Glomerular visceral epithelial cell (primary cell): ENCODE results near the gene MDM4.
A peak's percentile ranks its signal among the peaks of the same experiment; 100 is the strongest.

Source experiments
- DNase-seq: peaks from one replicate; pipeline ENCODE4 v3.0.0-alpha.2; 2016; ENCODE audit errors: extremely low spot score

The MDM4 gene

DNA sequence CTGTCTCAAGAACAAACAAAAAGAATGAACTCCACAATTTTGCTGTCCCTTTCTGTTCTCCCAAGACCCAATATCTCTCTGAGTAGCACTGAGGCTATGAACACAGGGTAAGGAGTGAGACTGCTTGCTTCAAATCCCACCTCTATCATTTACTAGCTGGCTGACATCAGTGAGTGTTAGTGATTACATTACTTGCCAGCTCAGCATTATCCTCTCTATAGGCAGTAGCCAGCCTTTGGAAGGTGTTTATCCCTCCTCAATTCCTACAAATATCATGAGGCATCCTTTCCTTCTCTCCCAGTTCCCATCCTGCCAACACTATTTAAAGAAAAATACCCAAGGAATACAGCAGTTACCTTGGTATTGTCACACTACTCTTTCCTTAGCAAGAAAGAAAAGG is 24.6 kb upstream of the MDM4 start:
- no peak for DNase-seq

DNA sequence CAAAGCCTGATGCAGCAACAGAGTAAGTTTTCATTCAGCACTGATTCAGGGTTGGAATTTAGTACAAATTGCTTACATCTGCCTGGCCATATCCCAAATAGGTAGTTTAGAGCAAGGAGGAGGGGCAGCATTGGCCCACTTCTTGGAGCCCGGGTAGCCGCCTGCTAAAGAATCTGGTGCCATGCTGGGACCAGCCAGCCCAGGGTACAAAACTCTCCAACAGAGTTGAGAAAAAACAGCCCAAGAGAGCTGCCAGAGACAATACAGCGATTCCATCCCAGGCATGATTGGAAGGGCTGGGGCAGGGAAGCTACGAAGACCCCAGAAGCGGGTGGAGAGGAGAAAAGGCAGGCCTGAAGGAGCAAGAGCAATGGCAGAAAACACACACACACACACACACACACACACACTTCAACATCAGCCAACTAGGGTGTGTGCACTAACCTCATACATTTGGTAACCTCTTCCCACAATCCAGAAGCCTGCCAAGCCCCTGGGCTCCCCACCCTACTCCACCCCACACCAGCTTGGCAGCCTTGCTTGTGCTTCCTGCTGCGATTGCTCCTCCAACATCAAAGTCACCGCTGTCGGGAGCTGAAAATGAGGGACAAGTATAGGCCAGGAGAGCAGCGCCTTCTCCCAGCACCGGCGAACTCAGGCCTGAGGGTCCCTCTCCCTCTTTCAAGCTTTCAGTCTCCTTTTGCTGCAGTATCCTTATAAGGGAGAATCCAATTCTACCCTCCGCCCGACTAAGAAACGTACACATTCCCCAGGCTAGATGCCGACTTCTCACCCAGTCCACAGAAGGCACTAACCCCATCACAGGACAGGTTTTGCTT is 22.8 kb upstream of the MDM4 start:
- DNase-seq, result peak; percentile 27

- peak; percentile 60 for DNase-seq
Observed at GRCh38 chr1:204493984-204494280, 22.3 kb upstream of the MDM4 start.

- peak; percentile 88 for DNase-seq
Observed at GRCh38 chr1:204494281-204495077, 21.7 kb upstream of the MDM4 start, which contains the start of gene PIK3C2B. Gene PIK3C2B, minus strand, starts transcription at chr1:204494805. Its CDS starts 25,003 bp downstream, at chr1:204469802.

DNA sequence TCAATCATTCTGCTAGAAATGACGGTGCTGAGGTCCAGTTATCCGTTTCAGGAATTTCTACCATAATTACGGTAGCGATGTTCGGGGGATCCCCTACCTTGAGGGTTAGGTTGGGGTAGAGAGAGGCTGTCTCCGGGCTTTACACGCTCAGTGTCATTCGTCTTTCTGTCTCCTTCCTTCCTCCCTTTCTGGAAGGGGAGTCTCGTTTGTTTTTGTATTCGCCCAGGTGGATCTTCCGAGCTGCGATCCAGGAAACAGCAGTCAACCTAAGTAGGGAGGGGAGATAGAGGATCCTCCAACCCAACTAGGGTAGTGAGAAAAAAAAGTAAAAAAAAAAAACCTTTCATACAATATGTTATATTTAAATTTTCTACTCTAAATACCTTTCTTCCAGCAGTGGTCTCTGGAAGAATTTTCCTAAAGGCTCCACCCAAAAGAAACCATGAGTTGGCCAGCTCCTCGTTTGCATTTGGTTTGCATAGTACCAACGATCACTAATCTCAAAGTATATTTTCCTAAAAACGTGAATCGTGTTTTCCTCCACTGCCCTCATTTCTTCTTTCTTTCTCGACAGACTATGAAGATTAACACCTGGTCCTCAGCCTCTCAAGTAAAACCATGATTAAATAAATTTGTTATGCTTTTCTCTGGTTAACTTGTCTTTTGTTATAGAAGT is 21.0 kb upstream of the MDM4 start:
- DNase-seq, result no peak

GRCh38 chr1:204495777-204496176 is 20.4 kb upstream of the MDM4 start:
- no peak for DNase-seq

DNA sequence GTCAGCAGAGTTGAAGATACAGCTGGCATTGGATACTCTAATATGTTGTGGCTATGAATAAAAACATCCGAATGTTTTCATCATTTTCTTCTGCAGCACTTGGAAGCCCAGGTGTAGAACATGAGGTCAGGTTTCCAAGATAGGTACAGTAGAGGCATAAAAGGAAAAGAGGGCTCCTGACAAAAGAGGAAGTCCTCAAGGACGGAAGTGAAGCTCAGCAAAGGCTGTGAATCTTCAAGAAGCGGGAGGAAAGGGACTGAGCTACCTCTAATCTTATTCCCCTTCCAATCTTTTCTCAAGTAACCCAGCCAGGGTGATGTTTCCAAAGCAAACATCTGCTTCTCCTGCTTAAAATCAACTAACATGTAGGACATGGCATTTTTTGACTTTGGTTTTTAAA is 17.2 kb upstream of the MDM4 start:
- no peak for DNase-seq

DNA sequence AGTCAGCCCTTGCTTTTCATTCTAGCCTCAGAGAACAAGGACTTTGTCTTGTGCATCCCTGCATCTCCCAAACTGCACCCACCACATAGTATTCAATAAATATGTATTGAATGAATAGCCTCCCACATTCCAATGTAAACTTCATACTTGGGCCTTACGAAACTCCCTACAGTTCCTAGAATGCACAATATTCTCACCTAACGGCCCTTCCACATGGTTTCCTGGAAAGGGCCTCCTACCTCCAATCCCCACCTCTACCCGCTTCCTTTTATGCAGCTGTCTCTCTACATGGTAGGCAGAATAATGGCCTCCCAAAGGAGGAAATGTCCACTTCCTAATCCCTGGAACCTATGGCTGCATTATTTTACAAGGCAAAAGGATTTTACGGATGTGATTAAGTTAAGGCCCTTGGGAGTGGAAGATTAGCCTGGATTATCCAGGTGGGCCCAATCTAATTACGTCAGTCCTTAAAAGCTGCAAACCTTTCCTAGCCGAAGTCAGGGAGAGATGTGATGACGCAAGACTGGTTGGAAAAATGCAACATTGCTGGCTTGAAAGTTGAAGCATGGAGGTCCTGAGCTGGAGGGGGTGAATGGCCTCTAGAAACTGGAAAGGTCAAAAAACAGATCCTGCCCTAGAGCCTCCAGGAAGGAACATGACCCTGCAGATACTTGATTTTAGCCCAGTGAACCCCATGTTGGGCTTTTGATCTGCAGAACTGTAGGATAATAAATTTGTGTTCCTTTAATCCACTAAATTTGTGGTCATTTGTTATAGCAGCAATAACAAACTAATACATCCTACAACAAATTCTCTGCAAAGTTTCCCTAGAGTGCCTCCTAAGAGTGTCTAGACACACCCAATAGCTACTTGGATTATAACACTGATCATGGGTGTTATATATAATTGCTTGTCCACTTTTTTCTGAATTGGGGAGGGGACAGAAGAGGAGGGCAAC is 16.4 kb upstream of the MDM4 start:
- DNase-seq, result no peak

- no peak for DNase-seq
Observed at GRCh38 chr1:204502241-204502640, 14.0 kb upstream of the MDM4 start.

DNA sequence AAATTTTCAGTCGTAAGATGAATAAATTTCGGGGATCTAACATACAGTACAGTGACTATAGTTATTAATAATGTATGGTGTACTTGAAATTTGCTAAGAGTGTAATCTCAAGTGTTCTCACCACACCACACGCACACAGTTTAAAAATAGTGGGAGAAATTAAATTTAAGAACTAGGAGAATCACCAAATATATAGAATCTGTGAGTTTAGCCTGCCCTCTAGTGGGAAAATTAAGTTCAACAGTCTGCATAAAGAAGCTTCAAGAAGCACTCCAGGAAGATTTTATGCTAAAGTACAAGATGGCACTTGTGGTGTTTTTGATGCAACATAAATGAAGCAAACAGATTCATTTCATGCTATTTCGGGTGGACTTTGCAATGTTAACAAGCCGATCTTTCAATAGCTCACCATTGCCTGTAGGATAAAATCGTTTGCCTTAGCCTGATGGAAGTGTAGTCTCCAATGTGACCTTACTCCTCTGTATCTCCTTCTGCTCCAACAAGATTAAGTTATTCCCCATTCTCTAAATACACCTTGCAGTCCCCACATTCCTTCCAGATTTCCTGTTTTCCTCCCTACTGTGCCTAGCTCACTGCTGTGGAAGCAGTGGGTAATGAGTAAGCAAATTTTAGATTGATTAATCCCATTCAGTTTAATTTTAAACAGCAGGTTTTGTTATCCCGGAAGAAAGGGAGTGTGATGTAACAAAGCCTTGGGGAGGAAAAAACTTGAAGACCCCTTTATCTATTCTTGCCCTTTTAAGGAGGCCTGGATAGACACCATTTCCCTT is 12.9 kb upstream of the MDM4 start:
- DNase-seq, result peak; percentile 75

- no peak for DNase-seq
Observed at GRCh38 chr1:204503913-204504519, 12.2 kb upstream of the MDM4 start.

- no peak for DNase-seq
Observed at GRCh38 chr1:204505674-204506200, 10.5 kb upstream of the MDM4 start.

GRCh38 chr1:204506201-204506968 is 9.8 kb upstream of the MDM4 start:
- DNase-seq, result peak; percentile 96

DNA sequence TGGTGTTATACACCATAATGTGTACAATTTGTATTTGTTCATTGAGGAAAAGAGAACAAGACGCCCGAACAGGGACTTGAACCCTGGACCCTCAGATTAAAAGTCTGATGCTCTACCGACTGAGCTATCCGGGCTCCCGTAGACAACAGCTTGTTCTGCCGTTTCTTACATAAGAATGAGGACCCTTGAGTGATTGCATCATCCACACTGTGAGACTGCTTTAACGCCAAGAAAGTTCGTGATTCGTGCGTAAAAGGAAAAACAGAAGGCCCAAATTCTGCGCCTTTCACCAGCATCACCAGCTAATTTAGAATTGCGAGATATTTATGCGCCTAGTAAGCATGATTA is 9.3 kb upstream of the MDM4 start:
- DNase-seq, result peak; percentile 94

DNA sequence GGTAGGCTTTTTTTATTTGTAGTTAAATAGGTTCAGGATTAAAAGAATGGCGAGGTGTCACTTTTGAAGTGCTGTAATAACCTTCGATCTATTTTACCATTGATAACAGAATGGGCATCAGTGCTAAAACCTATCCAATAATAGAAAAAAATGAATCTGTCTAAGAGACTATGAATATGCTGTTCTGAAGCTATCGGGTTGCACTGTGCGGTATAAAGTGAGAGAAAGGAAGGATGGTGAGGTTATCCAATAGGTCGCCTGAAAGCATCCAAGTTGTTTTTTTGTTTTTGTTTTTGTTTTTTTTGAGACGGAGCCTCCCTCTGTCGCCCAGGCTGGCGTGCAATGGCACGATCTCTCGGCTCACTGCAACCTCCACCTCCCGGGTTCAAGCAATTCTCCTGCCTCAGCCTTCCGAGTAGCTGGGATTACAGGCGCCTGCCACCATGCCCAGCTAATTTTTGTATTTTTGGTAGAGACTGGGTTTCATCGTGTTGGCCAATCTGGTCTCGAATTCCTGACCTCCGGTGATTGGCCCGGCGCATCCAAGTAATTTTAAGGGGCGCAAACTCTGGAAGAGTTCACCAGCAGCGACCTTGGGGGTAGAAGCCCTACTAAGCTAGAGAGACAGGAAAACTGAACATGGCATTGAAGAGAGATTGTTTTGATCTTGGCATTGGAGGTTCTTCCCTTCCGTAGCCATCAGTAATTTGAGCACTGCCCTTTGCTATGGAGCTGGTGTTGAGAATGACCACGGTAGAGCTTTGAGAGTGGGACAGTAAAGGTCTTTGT is 8.7 kb upstream of the MDM4 start:
- peak; percentile 64 for DNase-seq

DNA sequence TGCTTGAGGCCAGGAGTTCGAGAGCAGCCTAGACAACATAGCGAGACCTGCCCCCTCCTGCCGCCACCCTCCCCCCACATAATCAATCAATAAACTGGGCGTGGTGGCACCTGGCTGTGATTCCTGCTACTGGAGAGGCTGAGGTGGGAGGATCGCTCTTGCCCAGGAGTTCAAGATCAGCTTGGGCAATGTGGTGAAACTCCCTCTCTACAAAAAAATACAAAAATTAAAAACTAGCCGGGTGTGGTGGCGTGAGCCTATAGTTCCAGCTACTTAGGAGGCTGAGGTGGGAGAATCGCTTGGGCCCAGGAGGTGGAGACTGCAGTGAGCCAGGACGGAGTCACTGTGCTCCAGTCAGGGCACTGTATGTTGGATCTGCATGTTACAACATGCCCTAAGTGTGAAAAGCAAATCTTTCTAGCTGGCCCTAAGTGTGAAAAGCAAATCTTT is 7.0 kb upstream of the MDM4 start:
- DNase-seq, result no peak

DNA sequence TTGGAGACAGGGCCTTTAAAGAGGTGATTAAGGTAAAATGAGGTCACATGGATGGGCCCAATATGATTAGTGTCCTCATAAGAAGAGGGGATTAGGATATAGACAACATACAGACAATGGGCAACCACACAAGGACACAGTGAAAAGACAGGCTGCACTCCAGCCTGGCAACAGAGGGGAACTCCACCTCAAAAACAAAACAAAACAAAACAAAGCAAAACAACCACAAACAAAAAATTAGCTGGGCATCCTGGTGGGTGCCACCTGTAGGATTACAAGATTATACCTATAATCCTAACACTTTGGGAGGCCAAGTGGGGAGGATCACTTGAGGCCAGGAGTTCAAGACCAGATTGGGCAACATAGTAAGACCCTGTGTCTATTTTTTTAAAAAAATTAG is 4.8 kb upstream of the MDM4 start:
- DNase-seq, result no peak

- DNase-seq, result no peak
Observed at GRCh38 chr1:204513117-204513716, 3.0 kb upstream of the MDM4 start.
